SK-N-SH (cell line): ENCODE data around the gene SPTBN5. TPM values are rescaled to one million over a fixed set of nuclear protein-coding genes. Genes with fewer than 3 reads are reported as not detected.

Source experiments
- CTCF ChIA-PET: fragments of 300-600, 350-600 bp; formaldehyde crosslinking; extraction: SDS; loops from one replicate; lab custom pipeline; 2021; lab: Yijun Ruan, JAX
- POLR2A ChIA-PET: fragments of 350-600 bp; sonication (Branson Sonifier 250); formaldehyde crosslinking; extraction: SDS; loops from one replicate; lab custom pipeline; 2020; ENCODE audit warnings: antibody characterized with exemption, inconsistent platforms; lab: Yijun Ruan, JAX
- DNase-seq: peaks from one replicate; pipeline ENCODE4 v3.0.0; 2012
- H2AFZ ChIP-seq: fragments of 200-600 bp; sonication (generic); 2 replicates; pipeline ENCODE4 v1.8.1; 2016; ENCODE audit warnings: antibody characterized with exemption, mild to moderate bottlenecking, low read depth
- H3F3A ChIP-seq: fragments of 200-600 bp; sonication (generic); replicated peaks from 2 replicates; pipeline ENCODE3; 2016; ENCODE audit warnings: antibody characterized with exemption, mild to moderate bottlenecking; ENCODE audit not compliant: insufficient read depth
- H3K27ac ChIP-seq, 2 experiments: fragments of 200-500 bp in 1 of 2; fragments of 200-600 bp in 1 of 2; sonication (Bioruptor generic) in 1 of 2; sonication (generic), shearing (Covaris generic) in 1 of 2; 2 replicates each; pipeline versions ENCODE4 v1.5.1 to v1.6.1; 2014 to 2016; ENCODE audit warnings: low read depth in 2 of 2, inconsistent platforms in 1 of 2, low read length in 1 of 2, mild to moderate bottlenecking in 1 of 2, mixed read lengths in 1 of 2
- H3K27me3 ChIP-seq: fragments of 200-600 bp; sonication (generic), shearing (Covaris generic); 2 replicates; pipeline ENCODE4 v1.6.1; 2016; ENCODE audit warnings: mixed run types; ENCODE audit not compliant: insufficient read depth
- H3K36me3 ChIP-seq, 2 experiments: fragments of 200-500 bp in 1 of 2; fragments of 200-600 bp in 1 of 2; sonication (Bioruptor generic) in 1 of 2; sonication (generic) in 1 of 2; replicated peaks in 1 of 2; 2 replicates each; pipeline versions ENCODE3 to v1.5.1; 2014 to 2016; ENCODE audit warnings: low read length in 1 of 2, mild to moderate bottlenecking in 1 of 2; ENCODE audit not compliant: insufficient read depth in 2 of 2, control insufficient read depth in 1 of 2
- H3K4me1 ChIP-seq, 2 experiments: fragments of 200-500 bp in 1 of 2; fragments of 200-600 bp in 1 of 2; sonication (Bioruptor generic) in 1 of 2; sonication (generic), shearing (Covaris generic) in 1 of 2; 2 replicates each; pipeline versions ENCODE4 v1.5.1 to v1.6.1; 2014 to 2016; ENCODE audit warnings: low read depth in 1 of 2, low read length in 1 of 2, mixed run types in 1 of 2; ENCODE audit not compliant: insufficient read depth in 2 of 2, control insufficient read depth in 1 of 2
- H3K4me2 ChIP-seq: fragments of 200-600 bp; sonication (generic), shearing (Covaris generic); 2 replicates; pipeline ENCODE4 v1.6.1; 2017; ENCODE audit warnings: mixed run types
- H3K4me3 ChIP-seq, 2 experiments: fragments of 200-500 bp in 1 of 2; fragments of 200-600 bp in 1 of 2; sonication (Bioruptor generic) in 1 of 2; sonication (generic), shearing (Covaris generic) in 1 of 2; 2 replicates each; pipeline versions ENCODE4 v1.5.1 to v1.8.1; 2014 to 2016; ENCODE audit warnings: low read depth in 2 of 2, inconsistent platforms in 1 of 2, low read length in 1 of 2, mild to moderate bottlenecking in 1 of 2, mixed read lengths in 1 of 2, moderate library complexity in 1 of 2
- H3K79me2 ChIP-seq: fragments of 200-600 bp; sonication (generic); 2 replicates; pipeline ENCODE4 v1.8.1; 2017; ENCODE audit warnings: mild to moderate bottlenecking; ENCODE audit not compliant: insufficient read depth
- H3K9ac ChIP-seq: fragments of 200-600 bp; sonication (generic); 2 replicates; pipeline ENCODE4 v1.6.1; 2017; ENCODE audit warnings: mixed run types
- H3K9me2 ChIP-seq: fragments of 200-600 bp; sonication (generic); 2 replicates; pipeline ENCODE4 v1.6.1; 2017; ENCODE audit warnings: mixed run types
- H3K9me3 ChIP-seq: fragments of 200-600 bp; sonication (generic); 2 replicates; pipeline ENCODE4 v1.6.1; 2017; ENCODE audit warnings: mixed run types, mild to moderate bottlenecking, moderate library complexity
- H4K20me1 ChIP-seq: fragments of 200-600 bp; sonication (generic); 2 replicates; pipeline ENCODE4 v1.6.1; 2017; ENCODE audit warnings: mild to moderate bottlenecking, mixed run types; ENCODE audit not compliant: insufficient read depth
- ELF1 ChIP-seq: IDR thresholded peaks from 2 replicates; pipeline ENCODE4 v1.4.0; 2012
- EZH2phosphoT487 ChIP-seq: fragments of 200-600 bp; sonication (generic); IDR thresholded peaks from 2 replicates; pipeline ENCODE4 v1.6.1; 2017; ENCODE audit warnings: low read depth, mixed run types, mild to moderate bottlenecking, antibody characterized with exemption, moderate library complexity, borderline replicate concordance
- GATA2 ChIP-seq: sonication (generic); formaldehyde crosslinking; IDR thresholded peaks from 2 replicates; pipeline ENCODE4 v1.5.0; 2020; ENCODE audit warnings: mild to moderate bottlenecking, missing genetic modification reagents
- IRF3 ChIP-seq: fragments of 150-350 bp; IDR thresholded peaks from 2 replicates; pipeline ENCODE4 v1.6.1; 2016; ENCODE audit warnings: mild to moderate bottlenecking, low read depth, low read length
- MAX ChIP-seq: IDR thresholded peaks from 2 replicates; pipeline ENCODE4 v1.4.0; 2012; ENCODE audit warnings: low read depth
- PBX3 ChIP-seq: IDR thresholded peaks from 2 replicates; pipeline ENCODE4; 2012
- POLR2AphosphoS5 ChIP-seq: IDR thresholded peaks from 2 replicates; pipeline ENCODE4 v1.6.1; 2012; ENCODE audit warnings: low read depth, low read length
- REST ChIP-seq: IDR thresholded peaks from 2 replicates; pipeline ENCODE4 v1.6.1; 2012; ENCODE audit warnings: mild to moderate bottlenecking, low read depth, low read length, moderate library complexity
- TCF12 ChIP-seq: IDR thresholded peaks from 2 replicates; pipeline ENCODE4 v1.4.0; 2012
- TEAD4 ChIP-seq: IDR thresholded peaks from 2 replicates; pipeline ENCODE4 v1.4.0; 2012; ENCODE audit warnings: mild to moderate bottlenecking, borderline replicate concordance; ENCODE audit not compliant: insufficient read depth
- USF2 ChIP-seq: fragments of 150-350 bp; IDR thresholded peaks from 2 replicates; pipeline ENCODE4 v1.6.1; 2017; ENCODE audit warnings: antibody characterized with exemption, low read length, low read depth, borderline replicate concordance
- WGBS: methylation state at CpG from one replicate; pipeline ENCODE4 v1.1.6; 2017; ENCODE audit warnings: low lambda C conversion rate; 5-methylcytosine and 5-hydroxymethylcytosine counted together
- polyA plus RNA-seq, 3 experiments: library from polyadenylated mRNA; depleted of rRNA; stranded (reverse); fragments of >200 nt; gene quantifications; 2 replicates each; pipeline ENCODE4 v1.2.3, GENCODE V29; 2012

Gene SPTBN5
- polyA plus RNA-seq, 1 of the 3 experiments (the other 2 are of a cell fraction), result 0.23 TPM

- H3K27me3 ChIP-seq, result no peaks in the 10 kb centered on the region
- H3K9me3 ChIP-seq, result no peaks in the 10 kb centered on the region
- WGBS, result 90% methylated on average over 5 of the region's 6 CpGs
- no peaks in the 10 kb centered on the region for H3K36me3 ChIP-seq
- no peak overlapping the region for H3K9ac ChIP-seq
- H3K79me2 ChIP-seq, result no peaks in the 10 kb centered on the region
- peaks cover 11 to 37% of the 10 kb centered on the region in 2 experiments; a peak in 3 of 4 replicates for H3K4me1 ChIP-seq
- H3K27ac ChIP-seq, result no peak overlapping the region
- CTCF ChIA-PET, result interaction anchor here (1.5 to 6.1 kb wide), 2 partner anchors 13 to 15 kb away, joined by 3 to 52 read pairs; no protein-coding TSS in a partner anchor
- no peaks in the 10 kb centered on the region for H4K20me1 ChIP-seq
- DNase-seq, result no peak
- H3K4me3 ChIP-seq, result no peak overlapping the region
- H3K4me2 ChIP-seq, result no peak overlapping the region
- POLR2A ChIA-PET, result no interaction called here
- TF ChIP-seq EZH2phosphoT487, result no peak
- no peak for TF ChIP-seq POLR2AphosphoS5
- no peak for TF ChIP-seq TCF12
- TF ChIP-seq GATA2 (CRISPR knock-in tag), result no peak
- TF ChIP-seq USF2, result no peak
- TF ChIP-seq, all 33 proteins: peak for 0
- Histone ChIP-seq H3K9me2 (no peaks in the 10 kb centered on the region), H3F3A (peaks cover 5% of the 10 kb centered on the region), H2AFZ (no peak overlapping the region)
Observed at GRCh38 chr15:41890050-41890690, 3.7 kb downstream of the SPTBN5 start.

GRCh38 chr15:41888662-41889253 is 5.1 kb downstream of the SPTBN5 start:
- DNase-seq, result no peak
- H3K36me3 ChIP-seq, result no peaks in the 10 kb centered on the region
- CTCF ChIA-PET, result interaction anchor here (1.1 to 1.4 kb wide), 2 partner anchors 16 to 116 kb away, joined by 4 read pairs; no protein-coding TSS in a partner anchor
- H3K4me1 ChIP-seq, result peaks cover 0 to 23% of the 10 kb centered on the region in 2 experiments; a peak in 1 of 4 replicates
- H3K27me3 ChIP-seq, result no peaks in the 10 kb centered on the region
- no peak overlapping the region for H3K4me3 ChIP-seq
- no peak overlapping the region for H3K9ac ChIP-seq
- TF ChIP-seq REST (no peak), ELF1 (no peak), TEAD4 (no peak), PBX3 (no peak), IRF3 (no peak), MAX (no peak)
- TF ChIP-seq, all 33 proteins: peak for 0
- POLR2A ChIA-PET, result no interaction called here
- H3K27ac ChIP-seq, result no peak overlapping the region
- 76% methylated on average over 5 of the region's 7 CpGs for WGBS
- H3K4me2 ChIP-seq, result no peak overlapping the region
- no peaks in the 10 kb centered on the region for H3F3A ChIP-seq
- no peaks in the 10 kb centered on the region for H3K79me2 ChIP-seq
- H3K9me3 ChIP-seq, result no peaks in the 10 kb centered on the region
- no peaks in the 10 kb centered on the region for H4K20me1 ChIP-seq
- no peaks in the 10 kb centered on the region for H3K9me2 ChIP-seq
- no peak overlapping the region for H2AFZ ChIP-seq
